OCI-LY1 (cell line): ENCODE results near the gene NFKBIZ.
A peak's percentile ranks its signal among the peaks of the same experiment; 100 is the strongest.

Experiments used
- H2AFZ ChIP-seq: fragments of 200-600 bp; sonication (generic), shearing (Covaris generic); 2 replicates; pipeline ENCODE4 v1.6.0; 2014; ENCODE audit warnings: antibody characterized with exemption, mild to moderate bottlenecking, low read length
- H3F3A ChIP-seq: fragments of 200-600 bp; sonication (generic), shearing (Covaris generic); 2 replicates; pipeline ENCODE4 v1.6.0; 2014; ENCODE audit warnings: mild to moderate bottlenecking, antibody characterized with exemption, low read length, moderate library complexity; ENCODE audit not compliant: insufficient read depth
- H3K27ac ChIP-seq: fragments of 200-600 bp; sonication (generic); 2 replicates; pipeline ENCODE4 v1.5.1; 2014; ENCODE audit warnings: low read length, mixed run types, mild to moderate bottlenecking, low read depth; ENCODE audit not compliant: poor library complexity, severe bottlenecking
- H3K27me3 ChIP-seq: fragments of 200-600 bp; sonication (generic); 2 replicates; pipeline ENCODE4 v1.6.0; 2014; ENCODE audit warnings: antibody characterized with exemption, mild to moderate bottlenecking, low read length, moderate library complexity; ENCODE audit not compliant: insufficient read depth
- H3K36me3 ChIP-seq: fragments of 200-600 bp; sonication (generic); 2 replicates; pipeline ENCODE4 v1.6.1; 2014; ENCODE audit warnings: mild to moderate bottlenecking, antibody characterized with exemption, low read length, moderate library complexity, mixed read lengths; ENCODE audit not compliant: insufficient read depth
- H3K4me1 ChIP-seq: fragments of 200-600 bp; sonication (generic); 2 replicates; pipeline ENCODE4 v1.5.1; 2014; ENCODE audit warnings: mild to moderate bottlenecking, low read length, moderate library complexity; ENCODE audit not compliant: insufficient read depth, severe bottlenecking
- H3K4me2 ChIP-seq: fragments of 200-600 bp; sonication (generic), shearing (Covaris generic); 2 replicates; pipeline ENCODE4 v1.6.1; 2014; ENCODE audit warnings: low read length
- H3K4me3 ChIP-seq: fragments of 200-600 bp; sonication (generic); 2 replicates; pipeline ENCODE4 v1.5.1; 2014; ENCODE audit warnings: low read length, low read depth, mild to moderate bottlenecking, mixed read lengths; ENCODE audit not compliant: poor library complexity, severe bottlenecking
- H3K79me2 ChIP-seq: fragments of 200-600 bp; shearing (Covaris generic); 2 replicates; pipeline ENCODE4 v1.6.1; 2016; ENCODE audit warnings: mixed run types, low read length, mixed read lengths; ENCODE audit not compliant: insufficient read depth
- H3K9ac ChIP-seq: fragments of 200-600 bp; sonication (generic), shearing (Covaris generic); 2 replicates; pipeline ENCODE4 v1.6.1; 2014; ENCODE audit warnings: mild to moderate bottlenecking, low read length, mixed read lengths
- H3K9me2 ChIP-seq: fragments of 200-600 bp; sonication (generic), shearing (Covaris generic); 2 replicates; pipeline ENCODE4 v1.6.1; 2014; ENCODE audit warnings: low read depth, mild to moderate bottlenecking, low read length, mixed read lengths
- H3K9me3 ChIP-seq: fragments of 200-600 bp; shearing (Covaris generic); 2 replicates; pipeline ENCODE4 v1.6.1; 2014; ENCODE audit warnings: low read length, mixed read lengths
- H4K20me1 ChIP-seq: fragments of 200-600 bp; sonication (generic), shearing (Covaris generic); 2 replicates; pipeline ENCODE4 v1.6.0; 2016; ENCODE audit warnings: mild to moderate bottlenecking, low read length; ENCODE audit not compliant: insufficient read depth
- CTCF ChIP-seq: fragments of 200-600 bp; sonication (generic), shearing (Covaris generic); IDR thresholded peaks from 2 replicates; pipeline ENCODE4 v1.5.1; 2017; ENCODE audit warnings: mild to moderate bottlenecking, antibody characterized with exemption, low read length, moderate library complexity, mixed read lengths
- EZH2 ChIP-seq: fragments of 200-600 bp; sonication (generic), shearing (Covaris generic); IDR thresholded peaks from 2 replicates; pipeline ENCODE4 v1.8.0; 2017; ENCODE audit warnings: borderline replicate concordance, mixed run types, mild to moderate bottlenecking, antibody characterized with exemption, low read length, moderate library complexity, mixed read lengths

The NFKBIZ gene

GRCh38 chr3:101858464-101859030 is 9.2 kb downstream of the NFKBIZ start:
- no peaks in the 10 kb centered on the region for H4K20me1 ChIP-seq
- no peak overlapping the region for H3K4me3 ChIP-seq
- no peaks in the 10 kb centered on the region for H3K79me2 ChIP-seq
- H2AFZ ChIP-seq, result no peak overlapping the region
- TF ChIP-seq CTCF (no peak), EZH2 (no peak)
- H3F3A ChIP-seq, result peaks cover 5% of the 10 kb centered on the region
- H3K4me2 ChIP-seq, result no peak overlapping the region
- H3K9me3 ChIP-seq, result no peaks in the 10 kb centered on the region
- H3K9ac ChIP-seq, result no peak overlapping the region
- no peaks in the 10 kb centered on the region for H3K27me3 ChIP-seq
- H3K27ac ChIP-seq, result no peak overlapping the region
- H3K4me1 ChIP-seq, result no peaks in the 10 kb centered on the region
- peaks cover 76% of the 10 kb centered on the region for H3K36me3 ChIP-seq
- H3K9me2 ChIP-seq, result no peaks in the 10 kb centered on the region

- H3K4me2 ChIP-seq, result no peak overlapping the region
- TF ChIP-seq CTCF (no peak), EZH2 (no peak)
- H2AFZ ChIP-seq, result no peak overlapping the region
- no peaks in the 10 kb centered on the region for H3K9me2 ChIP-seq
- H3K36me3 ChIP-seq, result peaks cover 62% of the 10 kb centered on the region
- H3K4me3 ChIP-seq, result no peak overlapping the region
- no peaks in the 10 kb centered on the region for H3K9me3 ChIP-seq
- H4K20me1 ChIP-seq, result no peaks in the 10 kb centered on the region
- no peak overlapping the region for H3K27ac ChIP-seq
- H3F3A ChIP-seq, result peaks cover 5% of the 10 kb centered on the region
- H3K27me3 ChIP-seq, result no peaks in the 10 kb centered on the region
- no peak overlapping the region for H3K9ac ChIP-seq
- H3K79me2 ChIP-seq, result no peaks in the 10 kb centered on the region
- H3K4me1 ChIP-seq, result no peaks in the 10 kb centered on the region
Measured at GRCh38 chr3:101859882-101860448, 10.7 kb downstream of the NFKBIZ start.

GRCh38 chr3:101861212-101861788 is 12.0 kb downstream of the NFKBIZ start:
- peaks cover 51% of the 10 kb centered on the region for H3K36me3 ChIP-seq

More at GRCh38 chr3:101861212-101861788, 12.0 kb downstream of the NFKBIZ start:
- H3K9ac ChIP-seq, result no peak overlapping the region
- no peak overlapping the region for H2AFZ ChIP-seq
- H3K4me1 ChIP-seq, result no peaks in the 10 kb centered on the region
- no peak overlapping the region for H3K4me2 ChIP-seq
- H4K20me1 ChIP-seq, result no peaks in the 10 kb centered on the region
- peak overlapping the region; percentile 16 for H3K27ac ChIP-seq
- no peaks in the 10 kb centered on the region for H3K9me2 ChIP-seq
- H3K27me3 ChIP-seq, result no peaks in the 10 kb centered on the region
- no peak for TF ChIP-seq CTCF
- H3K9me3 ChIP-seq, result no peaks in the 10 kb centered on the region
- peaks cover 5% of the 10 kb centered on the region for H3F3A ChIP-seq
- H3K79me2 ChIP-seq, result no peaks in the 10 kb centered on the region
- no peak overlapping the region for H3K4me3 ChIP-seq
